Adrenal gland (tissue), 12 donors: ENCODE results near the gene KBTBD3. TPM values are rescaled to one million over a fixed set of nuclear protein-coding genes. Genes with fewer than 3 reads are reported as not detected.

Source experiments
- DNase-seq, 7 donors: peaks; one replicate each; pipeline ENCODE4 v3.0.0-alpha.2; 2019 to 2020
- H3K27ac ChIP-seq, 5 donors: fragments of 200-600 bp; sonication (generic) in 4 of 5; 1 replicate in 3 of 5; 2 replicates in 2 of 5; pipeline versions ENCODE4 v1.5.1 to v1.8.0; 2016 to 2020; ENCODE audit warnings: mild to moderate bottlenecking in 1 of 5
- H3K27me3 ChIP-seq: fragments of 200-600 bp; 2 replicates; pipeline ENCODE4 v1.8.0; 2021
- H3K36me3 ChIP-seq, 2 donors: fragments of 200-600 bp; replicated peaks in 1 of 2; 1 replicate in 1 of 2; 2 replicates in 1 of 2; pipeline versions ENCODE4 v1.5.1 to v1.8.0; 2018 to 2022
- H3K4me1 ChIP-seq, 2 donors: fragments of 200-600 bp; replicated peaks in 1 of 2; 1 replicate in 1 of 2; 2 replicates in 1 of 2; pipeline versions ENCODE4 v1.5.1 to v1.8.0; 2018 to 2021
- H3K4me3 ChIP-seq, 4 donors: fragments of 200-600 bp; sonication (generic) in 3 of 4; one replicate each; pipeline ENCODE4 v1.5.1; 2016 to 2018
- H3K9me3 ChIP-seq, 3 donors: fragments of 200-600 bp; sonication (generic) in 1 of 3; replicated peaks in 1 of 3; 1 replicate in 2 of 3; 2 replicates in 1 of 3; pipeline versions ENCODE4 v1.5.1 to v1.8.0; 2016 to 2021
- POLR2A ChIP-seq, 2 donors: fragments of 450-650 bp; IDR thresholded peaks; one replicate each; pipeline ENCODE4 v1.6.1; 2017; ENCODE audit warnings: antibody characterized with exemption in 2 of 2, mild to moderate bottlenecking in 2 of 2, moderate library complexity in 1 of 2
- WGBS, 4 donors: extraction: QIAGEN DNeasy Blood & Tissue Kit in 2 of 4; methylation state at CpG; one replicate each; pipeline versions ENCODE4 v1.1.5 to v1.1.7; 2013 to 2017; 5-methylcytosine and 5-hydroxymethylcytosine counted together
- intact Hi-C, 2 donors: fragments of 100-400 bp; cut with DNase I; formaldehyde crosslinking; loops; one replicate each; pipeline versions ENCODE4 v1.14.1 to v1.15.0; 2022 to 2023
- polyA plus RNA-seq, 3 donors: library from polyadenylated mRNA; stranded (reverse); fragments of 200-250 nt in 2 of 3; fragments of 350-450 nt in 1 of 3; fragmentation: Illumina TruSeq in 1 of 3; extraction: RNeasy Lipid Tissue Mini Kit (QIAGEN cat#74804) in 1 of 3; gene quantifications; one replicate each; pipeline ENCODE4 v1.2.3, GENCODE V29; 2013 to 2014
- total RNA-seq, 9 donors: library from RNA; depleted of rRNA in 4 of 9; stranded (reverse); fragments of >200 nt in 4 of 9; fragments of 120-200 nt in 1 of 9; fragmentation: NEBNext Ultra II Directional in 1 of 9; extraction: Animal tissue kit (Norgen Biotek cat#: 25700) in 1 of 9; gene quantifications; one replicate each; pipeline versions ENCODE4 v1.1.0 to v1.2.4, GENCODE V29; 2013 to 2023
- TF ChIP-seq, protein P1 (sequence below), 6 experiments: fragments of 450-650 bp in 4 of 6; fragments of 200-600 bp in 2 of 6; sonication (generic) in 1 of 6; IDR thresholded peaks; 1 replicate in 5 of 6; 2 replicates in 1 of 6; pipeline versions ENCODE4 v1.5.1 to v1.8.0; 2016 to 2021; ENCODE audit warnings: antibody characterized with exemption in 6 of 6, mild to moderate bottlenecking in 2 of 6, moderate library complexity in 1 of 6
- donor health status: healthy with polysubstance abuse.
- donor health status: Bipolar disorder and iron deficiency.
- donor health status: DM: yes; HTN: yes; CAD: no.
- donor health status: DM: no; HTN: no; CAD: no.
- donor health status: DM: no; HTN: no; CAD: no.
- donor health status: DM: yes; HTN: yes; CAD: no.

Gene KBTBD3
- total and polyA plus RNA-seq, 12 donors = 0.97 to 13.3 (median 5.6) TPM

DNA sequence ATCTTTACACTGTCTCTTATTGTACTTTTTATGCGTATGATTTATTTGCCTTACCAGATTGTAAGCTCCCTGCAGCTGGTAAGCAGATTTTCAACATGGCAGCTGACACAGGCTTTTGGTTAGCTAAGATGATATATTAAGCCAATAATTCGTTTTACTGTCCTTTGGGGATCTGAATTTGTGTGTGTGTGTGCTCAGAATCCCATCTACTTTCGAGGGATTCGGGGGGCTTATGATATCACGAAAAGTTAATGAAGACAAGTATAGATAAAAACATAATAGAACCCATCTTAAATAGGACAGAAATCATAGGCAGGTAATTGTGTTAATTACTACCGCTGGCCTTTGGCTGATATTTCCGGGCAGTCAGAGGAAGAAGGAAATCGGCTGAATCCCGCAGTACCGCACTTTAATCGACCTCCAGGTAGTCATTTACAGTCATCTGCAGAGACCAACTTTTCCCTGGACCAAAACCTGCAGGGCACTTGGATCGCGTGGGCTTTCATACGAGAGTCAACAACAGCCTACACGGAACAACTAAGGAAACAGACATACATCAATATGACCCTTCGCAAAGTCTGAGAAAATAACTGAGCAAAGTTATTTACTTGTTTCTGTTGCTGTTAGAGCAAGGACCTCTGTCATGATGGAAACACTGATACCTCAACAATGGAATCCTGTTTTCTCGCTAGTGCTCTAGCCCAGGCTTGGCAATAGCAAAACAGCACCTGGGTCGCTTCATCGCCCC lies 802 bp downstream of the KBTBD3 start:
- intact Hi-C loops = loop anchor here in 1 of 2 donors (10.0 kb wide), 1 partner anchor 52 kb away; the partner anchor contains the start of gene MSANTD4
- H3K4me1 ChIP-seq = peaks cover 6 to 31% of the 10 kb centered on the region in 2 donors

DNA sequence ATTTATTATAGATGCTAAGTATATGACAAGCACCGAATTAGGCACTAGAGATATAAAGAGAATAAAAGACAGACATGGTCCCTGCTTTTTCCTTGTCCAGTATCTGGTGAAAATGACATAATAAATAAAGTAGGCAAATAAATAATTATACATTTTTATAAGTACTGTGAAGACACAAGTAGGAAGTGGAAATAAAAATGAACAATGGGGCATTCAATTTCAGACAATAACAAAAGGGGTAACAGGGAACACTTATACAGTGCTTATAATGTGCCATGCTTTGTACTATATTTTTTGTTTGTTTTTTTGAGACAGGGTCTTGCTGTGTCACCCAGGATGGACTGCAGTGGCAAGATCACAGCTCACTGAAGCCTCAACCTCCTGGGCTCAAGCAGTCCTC lies 4.3 kb downstream of the KBTBD3 start:
- peaks cover 0 to 6% of the 10 kb centered on the region in 2 donors for H3K4me1 ChIP-seq
- TF ChIP-seq, protein P1, sequence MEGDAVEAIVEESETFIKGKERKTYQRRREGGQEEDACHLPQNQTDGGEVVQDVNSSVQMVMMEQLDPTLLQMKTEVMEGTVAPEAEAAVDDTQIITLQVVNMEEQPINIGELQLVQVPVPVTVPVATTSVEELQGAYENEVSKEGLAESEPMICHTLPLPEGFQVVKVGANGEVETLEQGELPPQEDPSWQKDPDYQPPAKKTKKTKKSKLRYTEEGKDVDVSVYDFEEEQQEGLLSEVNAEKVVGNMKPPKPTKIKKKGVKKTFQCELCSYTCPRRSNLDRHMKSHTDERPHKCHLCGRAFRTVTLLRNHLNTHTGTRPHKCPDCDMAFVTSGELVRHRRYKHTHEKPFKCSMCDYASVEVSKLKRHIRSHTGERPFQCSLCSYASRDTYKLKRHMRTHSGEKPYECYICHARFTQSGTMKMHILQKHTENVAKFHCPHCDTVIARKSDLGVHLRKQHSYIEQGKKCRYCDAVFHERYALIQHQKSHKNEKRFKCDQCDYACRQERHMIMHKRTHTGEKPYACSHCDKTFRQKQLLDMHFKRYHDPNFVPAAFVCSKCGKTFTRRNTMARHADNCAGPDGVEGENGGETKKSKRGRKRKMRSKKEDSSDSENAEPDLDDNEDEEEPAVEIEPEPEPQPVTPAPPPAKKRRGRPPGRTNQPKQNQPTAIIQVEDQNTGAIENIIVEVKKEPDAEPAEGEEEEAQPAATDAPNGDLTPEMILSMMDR (IDR thresholded peaks at IDR 0.05) = no peak
- TF ChIP-seq POLR2A (IDR thresholded peaks at IDR 0.05) = no peak

More for the DNA sequence above, 802 bp downstream of the KBTBD3 start:
- TF ChIP-seq, protein P1 (IDR thresholded peaks at IDR 0.05) = no peak
- no peak for TF ChIP-seq POLR2A (IDR thresholded peaks at IDR 0.05)
- H3K27ac ChIP-seq = peak overlapping the region; percentile 66 to 97 (median 93)
- 12 to 14% (median 13%) methylated on average over 19 of the region's 19 CpGs for WGBS, 4 donors
- DNase-seq = peak in 6 of 7 donors; percentile 4 to 61 (median 19)
- peaks cover 0 to 15% of the 10 kb centered on the region in 2 donors for H3K36me3 ChIP-seq
- H3K9me3 ChIP-seq = no peaks in the 10 kb centered on the region
- peak overlapping the region in 3 of 4 donors; percentile 65 to 88 (median 69) for H3K4me3 ChIP-seq
- no peaks in the 10 kb centered on the region for H3K27me3 ChIP-seq

DNA sequence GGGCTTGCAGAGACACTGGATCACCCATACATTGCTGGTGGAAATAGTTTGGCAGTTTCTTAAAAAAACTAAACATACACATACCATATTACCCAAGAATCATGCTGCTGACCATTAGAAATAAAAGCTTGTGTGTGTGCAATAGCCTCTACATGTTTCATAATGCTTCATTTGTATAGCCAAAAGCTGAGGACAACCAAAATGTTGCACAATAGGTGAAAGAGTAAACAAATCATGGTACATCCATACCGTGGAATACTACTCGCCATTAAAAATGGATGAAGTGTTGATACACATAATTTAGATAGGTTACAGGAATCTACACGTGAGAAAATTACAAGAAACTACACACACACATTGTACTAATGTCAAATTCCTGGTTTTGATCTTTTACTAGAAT lies 6.5 kb downstream of the KBTBD3 start:
- Histone ChIP-seq H3K36me3 (no peaks in the 10 kb centered on the region), H3K4me3 (no peak overlapping the region), H3K27ac (no peak overlapping the region), H3K4me1 (no peaks in the 10 kb centered on the region), H3K27me3 (no peaks in the 10 kb centered on the region), H3K9me3 (peaks cover 0 to 5% (median 0%) of the 10 kb centered on the region in 3 donors)
- WGBS, 4 donors = 91 to 98% (median 93%) methylated on average over 3 of the region's 3 CpGs
- intact Hi-C loops = loop anchor here in 1 of 2 donors (10.0 kb wide), 1 partner anchor 46 kb away; the partner anchor contains the start of gene MSANTD4
- no peak for DNase-seq
- TF ChIP-seq, protein P1 (IDR thresholded peaks at IDR 0.05) = no peak
- TF ChIP-seq POLR2A (IDR thresholded peaks at IDR 0.05) = no peak

More for the DNA sequence above, 4.3 kb downstream of the KBTBD3 start:
- no peak for DNase-seq
- intact Hi-C loops = loop anchor here in 1 of 2 donors (10.0 kb wide), 1 partner anchor 48 kb away; the partner anchor contains the start of gene MSANTD4
- H3K36me3 ChIP-seq = no peaks in the 10 kb centered on the region
- no peak overlapping the region for H3K27ac ChIP-seq
- no peaks in the 10 kb centered on the region for H3K27me3 ChIP-seq
- H3K9me3 ChIP-seq = peaks cover 0 to 2% (median 0%) of the 10 kb centered on the region in 3 donors
- 91 to 96% (median 94%) methylated on average over 1 of the region's 1 CpG for WGBS, 4 donors
- no peak overlapping the region for H3K4me3 ChIP-seq

DNA sequence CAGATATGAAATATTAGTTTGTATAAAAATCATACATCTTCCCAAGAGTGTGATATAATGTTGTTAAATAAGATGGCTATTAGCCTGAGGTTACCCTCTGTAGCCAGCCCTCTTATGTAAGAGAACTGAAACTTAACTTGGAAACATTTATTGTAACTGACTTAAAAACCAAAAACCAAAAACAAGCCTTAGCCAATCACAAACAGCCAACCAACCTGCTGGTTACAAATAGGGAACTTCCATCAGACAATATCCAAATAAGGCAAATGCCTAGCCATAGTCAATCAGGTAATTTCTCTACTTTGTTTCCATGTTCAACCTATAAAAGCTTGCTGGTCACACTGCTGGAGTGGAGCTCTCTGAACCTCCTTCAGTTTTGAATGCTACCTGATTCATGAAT lies 14.1 kb downstream of the KBTBD3 start:
- Histone ChIP-seq H3K9me3 (peaks cover 0 to 5% (median 0%) of the 10 kb centered on the region in 3 donors), H3K4me1 (no peaks in the 10 kb centered on the region), H3K36me3 (no peaks in the 10 kb centered on the region), H3K4me3 (no peak overlapping the region), H3K27ac (no peak overlapping the region), H3K27me3 (no peaks in the 10 kb centered on the region)
- TF ChIP-seq, protein P1 (IDR thresholded peaks at IDR 0.05) = no peak
- no peak for TF ChIP-seq POLR2A (IDR thresholded peaks at IDR 0.05)
- DNase-seq = no peak
- intact Hi-C loops = no loop called here
